Thoracic aorta (tissue), 2 donors: ENCODE measurements around the gene SYNC. TPM values are rescaled to one million over a fixed set of nuclear protein-coding genes. Genes with fewer than 3 reads are reported as not detected.

Experiments
- ATAC-seq: fragments of 150-250 bp; one replicate; pipeline ENCODE4 v1.8.0; 2017; ENCODE audit warnings: low read depth; ENCODE audit not compliant: insufficient number of reproducible peaks, low FRiP score
- DNase-seq: peaks from one replicate; pipeline ENCODE4 v3.0.0-alpha.2; 2020; ENCODE audit warnings: low spot score
- H3K27ac ChIP-seq, 2 donors: fragments of 200-600 bp; sonication (generic); 1 replicate in 1 of 2; 2 replicates in 1 of 2; pipeline ENCODE4 v1.5.1; 2016; ENCODE audit warnings: mild to moderate bottlenecking in 2 of 2, moderate library complexity in 2 of 2
- H3K27me3 ChIP-seq: fragments of 200-600 bp; sonication (generic); replicated peaks from 2 replicates; pipeline ENCODE4 v1.6.0; 2016; ENCODE audit warnings: mild to moderate bottlenecking; ENCODE audit not compliant: insufficient read depth
- H3K36me3 ChIP-seq: fragments of 200-600 bp; sonication (generic); one replicate; pipeline ENCODE4 v1.5.1; 2016
- H3K4me1 ChIP-seq, 2 donors: fragments of 200-600 bp; sonication (generic); 1 replicate in 1 of 2; 2 replicates in 1 of 2; pipeline versions ENCODE4 v1.5.1 to v1.6.0; 2016; ENCODE audit warnings: low read depth in 2 of 2, mild to moderate bottlenecking in 1 of 2; ENCODE audit not compliant: control insufficient read depth in 1 of 2
- H3K4me3 ChIP-seq: fragments of 200-600 bp; sonication (generic); 2 replicates; pipeline ENCODE4 v1.5.1; 2016; ENCODE audit warnings: mild to moderate bottlenecking
- H3K9me3 ChIP-seq: fragments of 200-600 bp; sonication (generic); 2 replicates; pipeline ENCODE4 v1.5.1; 2016
- CTCF ChIP-seq: fragments of 200-600 bp; sonication (generic); IDR thresholded peaks from one replicate; pipeline ENCODE4 v1.5.1; 2019; ENCODE audit warnings: antibody characterized with exemption
- total RNA-seq, 2 donors: library from RNA; depleted of rRNA; stranded (reverse); fragments of >200 nt; gene quantifications; one replicate each; pipeline versions ENCODE4 v1.1.0 to v1.2.3, GENCODE V29; 2016

The SYNC gene
- total RNA-seq = 100 to 1,000 TPM in 1 of 2 donors, 10 to 100 TPM in 1; 71.5 to 119 TPM

GRCh38 chr1:32702599-32703478 is at the start of gene SYNC:
SYNC (minus strand) TSS chr1:32702770; CDS start chr1:32702660, 110 bp downstream.
- Histone ChIP-seq H3K4me1 (peaks cover 11 to 69% of the 10 kb centered on the region in 2 donors), H3K27ac (peak within 1 kb of the TSS; percentile 99), H3K4me3 (peak within 1 kb of the TSS; percentile 86), H3K27me3 (no peaks in the 10 kb centered on the region), H3K9me3 (no peaks in the 10 kb centered on the region), H3K36me3 (no peaks in the 10 kb centered on the region)
- DNase-seq (peak; percentile 38), ATAC-seq (peak; percentile 48)
- TF ChIP-seq CTCF = no peak

- TF ChIP-seq CTCF = no peak
- DNase-seq (no peak), ATAC-seq (no peak)
- Histone ChIP-seq H3K36me3 (no peaks in the 10 kb centered on the region), H3K4me1 (peaks cover 12 to 13% of the 10 kb centered on the region in 2 donors), H3K27me3 (no peaks in the 10 kb centered on the region), H3K27ac (no peak overlapping the region), H3K4me3 (no peak overlapping the region), H3K9me3 (no peaks in the 10 kb centered on the region)
Observed at GRCh38 chr1:32749771-32750170, 47.2 kb upstream of the SYNC start.

- ATAC-seq (no peak), DNase-seq (no peak)
- no peak overlapping the region for H3K4me3 ChIP-seq
- no peaks in the 10 kb centered on the region for H3K27me3 ChIP-seq
- no peaks in the 10 kb centered on the region for H3K9me3 ChIP-seq
- no peak for TF ChIP-seq CTCF
- no peaks in the 10 kb centered on the region for H3K36me3 ChIP-seq
- H3K4me1 ChIP-seq = peaks cover 10% of the 10 kb centered on the region in 2 donors
- H3K27ac ChIP-seq = no peak overlapping the region
Observed at GRCh38 chr1:32749332-32749731, 46.8 kb upstream of the SYNC start.

GRCh38 chr1:32748926-32749325 is 46.4 kb upstream of the SYNC start:
- Histone ChIP-seq H3K27ac (no peak overlapping the region), H3K9me3 (no peaks in the 10 kb centered on the region), H3K4me1 (peaks cover 6 to 7% of the 10 kb centered on the region in 2 donors), H3K27me3 (no peaks in the 10 kb centered on the region), H3K36me3 (no peaks in the 10 kb centered on the region), H3K4me3 (no peak overlapping the region)
- DNase-seq (no peak), ATAC-seq (no peak)
- no peak for TF ChIP-seq CTCF

- DNase-seq = no peak
- no peaks in the 10 kb centered on the region for H3K9me3 ChIP-seq
- no peak overlapping the region for H3K27ac ChIP-seq
- peaks cover 4 to 7% of the 10 kb centered on the region in 2 donors for H3K4me1 ChIP-seq
- H3K36me3 ChIP-seq = no peaks in the 10 kb centered on the region
- no peak overlapping the region for H3K4me3 ChIP-seq
- no peak for ATAC-seq
- no peaks in the 10 kb centered on the region for H3K27me3 ChIP-seq
- no peak for TF ChIP-seq CTCF
Observed at GRCh38 chr1:32748348-32748747, 45.8 kb upstream of the SYNC start.
